ENCODE results near the gene PARG. TPM values are rescaled to one million over a fixed set of nuclear protein-coding genes. Genes with fewer than 3 reads are reported as not detected.
"Not testable (repeated sequence)": the region's sequence is repeated elsewhere in the genome, so short reads cannot be mapped to it uniquely, and the experiment has no call there.

Gene PARG
- 24.2 to 28.3 TPM (median 26.5 TPM) in 3 replicates for total RNA-seq
- long read RNA-seq, partial matches to known transcripts: 0 of 59 reads
- long read RNA-seq, other reads (novel, unspliced or antisense): 59 of 59 reads

DNA sequence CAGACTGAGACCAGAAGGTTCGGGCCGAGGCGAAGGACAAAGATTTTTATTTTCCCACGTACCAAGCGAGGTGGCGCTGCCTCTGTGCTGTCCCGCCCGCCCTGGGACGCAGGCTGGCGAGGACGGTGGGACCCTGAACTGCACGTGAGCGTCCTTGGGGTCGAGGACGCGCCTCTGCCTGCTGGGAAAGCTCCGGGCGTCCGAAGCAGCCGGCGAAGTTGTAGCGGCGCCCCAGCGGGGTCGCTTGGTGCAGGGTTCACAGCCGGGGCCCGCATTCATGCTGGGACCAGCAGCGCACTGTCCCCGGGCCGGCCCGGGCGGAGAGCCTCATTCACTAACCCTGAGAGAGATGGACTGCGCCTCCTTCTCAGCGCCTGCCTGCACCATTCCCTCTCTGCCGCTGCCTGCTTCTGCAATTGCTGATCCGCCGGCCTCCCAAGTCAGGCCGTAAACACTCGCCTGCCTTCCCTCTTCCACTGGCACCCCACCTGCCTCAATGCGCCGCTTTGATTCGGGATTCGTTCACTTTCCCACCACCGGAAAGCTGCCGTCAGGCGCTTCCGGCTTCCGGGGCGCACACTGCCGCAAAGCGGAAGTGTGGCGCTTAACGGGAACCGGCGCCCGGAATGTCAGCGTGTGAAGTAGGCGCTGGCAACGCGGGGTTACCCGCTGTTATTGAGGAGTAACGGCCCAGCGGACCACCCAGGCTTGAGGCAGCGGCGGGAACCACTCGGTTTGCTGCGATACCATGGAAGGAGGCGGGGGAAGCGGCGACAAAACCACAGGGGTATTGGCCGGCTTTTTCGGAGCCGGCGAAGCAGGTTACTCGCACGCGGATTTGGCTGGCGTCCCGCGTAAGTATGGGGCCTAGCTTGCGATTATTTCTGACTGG, at the start of gene PARG, which contains the start of gene TIMM23B:
TSS of gene PARG (minus strand) at position 581 of the 892 bp plus-strand sequence. CDS start at position 279, 302 bp downstream.
TSS of gene TIMM23B (plus strand) at position 607 of the 892 bp plus-strand sequence. CDS start at position 749, 142 bp downstream.
- DNase-seq (ENCODE audit: low spot score): peak; percentile 85
- H3K4me3 Mint-ChIP-seq (ENCODE audit: unreplicated experiment): peak within 1 kb of the TSS; percentile 99
- H3K27me3 Mint-ChIP-seq (ENCODE audit: low read depth); H3K36me3 Mint-ChIP-seq (ENCODE audit: low read depth); H3K9me3 Mint-ChIP-seq (ENCODE audit: low read depth): not testable (repeated sequence)
- TF ChIP-seq, protein P1, sequence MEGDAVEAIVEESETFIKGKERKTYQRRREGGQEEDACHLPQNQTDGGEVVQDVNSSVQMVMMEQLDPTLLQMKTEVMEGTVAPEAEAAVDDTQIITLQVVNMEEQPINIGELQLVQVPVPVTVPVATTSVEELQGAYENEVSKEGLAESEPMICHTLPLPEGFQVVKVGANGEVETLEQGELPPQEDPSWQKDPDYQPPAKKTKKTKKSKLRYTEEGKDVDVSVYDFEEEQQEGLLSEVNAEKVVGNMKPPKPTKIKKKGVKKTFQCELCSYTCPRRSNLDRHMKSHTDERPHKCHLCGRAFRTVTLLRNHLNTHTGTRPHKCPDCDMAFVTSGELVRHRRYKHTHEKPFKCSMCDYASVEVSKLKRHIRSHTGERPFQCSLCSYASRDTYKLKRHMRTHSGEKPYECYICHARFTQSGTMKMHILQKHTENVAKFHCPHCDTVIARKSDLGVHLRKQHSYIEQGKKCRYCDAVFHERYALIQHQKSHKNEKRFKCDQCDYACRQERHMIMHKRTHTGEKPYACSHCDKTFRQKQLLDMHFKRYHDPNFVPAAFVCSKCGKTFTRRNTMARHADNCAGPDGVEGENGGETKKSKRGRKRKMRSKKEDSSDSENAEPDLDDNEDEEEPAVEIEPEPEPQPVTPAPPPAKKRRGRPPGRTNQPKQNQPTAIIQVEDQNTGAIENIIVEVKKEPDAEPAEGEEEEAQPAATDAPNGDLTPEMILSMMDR (IDR thresholded peaks at IDR 0.05): peak; percentile 54
- H3K4me1 Mint-ChIP-seq (ENCODE audit: low read depth): peaks cover 34% of the 10 kb centered on the region
- peak within 1 kb of the TSS; percentile 98 for H3K27ac Mint-ChIP-seq (ENCODE audit: unreplicated experiment)

DNA sequence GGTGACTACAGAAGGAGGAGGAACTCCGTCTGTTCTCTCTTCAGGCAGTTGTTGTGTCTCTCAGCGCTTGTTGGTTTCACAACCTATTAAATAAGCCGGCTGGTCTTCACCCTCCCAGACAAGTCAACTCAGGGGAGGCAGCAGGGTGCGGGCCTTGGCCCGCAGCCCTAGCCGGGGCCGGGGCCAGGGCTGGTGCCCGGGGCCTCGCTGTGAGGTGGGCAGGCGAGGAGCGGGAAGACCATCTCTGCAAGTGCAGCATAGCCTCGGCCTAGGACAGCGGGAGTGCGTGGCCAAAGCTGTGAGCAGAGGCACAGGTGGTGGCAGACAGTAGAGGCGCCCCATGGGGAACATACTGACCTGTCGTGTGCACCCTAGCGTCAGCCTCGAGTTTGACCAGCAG, 46.5 kb upstream of the PARG start, which contains the start of gene AGAP6:
TSS of gene AGAP6 (plus strand) at position 31 of the 400 bp plus-strand sequence. CDS start at position 341, 310 bp downstream.
- not testable (repeated sequence) for H3K4me1 Mint-ChIP-seq (ENCODE audit: low read depth); H3K27me3 Mint-ChIP-seq (ENCODE audit: low read depth)

DNA sequence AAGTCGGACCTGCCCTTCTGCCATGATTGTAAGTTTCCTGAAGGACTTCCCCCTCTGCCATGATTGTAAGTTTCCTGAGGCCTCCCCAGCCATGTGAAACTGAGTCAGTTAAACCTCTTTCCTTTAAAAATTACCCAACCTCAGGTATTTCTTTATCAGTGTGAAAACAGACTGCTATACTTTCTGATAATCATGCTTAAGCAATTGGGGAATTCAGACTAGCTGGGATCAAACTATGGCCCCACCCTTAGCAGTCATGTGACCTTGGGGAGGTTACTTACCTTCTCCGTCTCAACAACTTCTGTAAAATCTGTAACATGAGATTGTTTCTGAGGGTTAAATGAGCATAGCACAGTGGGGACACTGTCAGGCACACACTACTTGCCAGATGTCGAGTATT, 45.4 kb upstream of the PARG start:
- H3K36me3 Mint-ChIP-seq (ENCODE audit: low read depth); H3K27ac Mint-ChIP-seq (ENCODE audit: unreplicated experiment); H3K4me1 Mint-ChIP-seq (ENCODE audit: low read depth); H3K4me3 Mint-ChIP-seq (ENCODE audit: unreplicated experiment); H3K9me3 Mint-ChIP-seq (ENCODE audit: low read depth); H3K27me3 Mint-ChIP-seq (ENCODE audit: low read depth); DNase-seq (ENCODE audit: low spot score): not testable (repeated sequence)

More for the DNA sequence above, 46.5 kb upstream of the PARG start, which contains the start of gene AGAP6:
- H3K9me3 Mint-ChIP-seq (ENCODE audit: low read depth); H3K4me3 Mint-ChIP-seq (ENCODE audit: unreplicated experiment); H3K36me3 Mint-ChIP-seq (ENCODE audit: low read depth); H3K27ac Mint-ChIP-seq (ENCODE audit: unreplicated experiment); DNase-seq (ENCODE audit: low spot score): not testable (repeated sequence)

DNA sequence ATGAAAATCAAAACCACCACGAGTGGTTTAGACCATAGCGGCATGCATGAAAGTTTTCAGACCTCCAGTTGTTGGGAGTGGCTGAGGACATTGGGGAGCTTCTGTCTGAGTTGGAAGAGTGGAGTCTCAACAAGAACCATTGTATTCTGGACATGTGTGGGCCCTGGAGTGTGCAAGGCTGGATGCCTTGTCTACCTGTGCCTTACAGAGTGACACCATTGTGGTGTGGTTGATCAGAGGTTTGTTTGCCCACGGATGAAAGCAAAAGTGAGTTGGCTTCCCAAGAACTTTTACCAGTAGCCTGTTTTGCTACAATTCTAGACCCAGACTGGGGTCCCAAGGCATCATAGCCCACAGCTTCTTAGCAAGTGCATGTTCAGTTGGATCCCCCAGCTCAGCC, 35.9 kb upstream of the PARG start:
- H3K36me3 Mint-ChIP-seq (ENCODE audit: low read depth); H3K27ac Mint-ChIP-seq (ENCODE audit: unreplicated experiment); H3K4me1 Mint-ChIP-seq (ENCODE audit: low read depth); H3K9me3 Mint-ChIP-seq (ENCODE audit: low read depth); H3K4me3 Mint-ChIP-seq (ENCODE audit: unreplicated experiment); H3K27me3 Mint-ChIP-seq (ENCODE audit: low read depth); DNase-seq (ENCODE audit: low spot score): not testable (repeated sequence)

DNA sequence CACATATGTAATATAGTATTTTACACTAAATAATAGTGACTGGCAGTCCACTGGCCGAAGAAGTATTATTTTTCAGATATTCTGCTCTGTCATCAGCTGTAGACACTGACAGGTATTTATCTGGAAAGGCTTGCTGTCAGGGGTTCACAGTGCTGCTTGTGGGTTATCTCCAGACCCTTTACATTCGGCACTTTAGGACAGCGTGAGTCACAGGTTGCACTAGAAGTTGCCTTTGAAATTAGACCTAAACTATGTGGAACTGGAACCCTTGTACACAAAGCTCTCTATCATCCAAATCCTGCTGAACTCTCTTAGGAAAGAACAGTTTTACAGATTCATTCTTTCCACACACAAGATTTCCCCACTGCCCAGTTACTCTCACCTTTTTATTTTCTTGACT, 30.3 kb upstream of the PARG start:
- H3K27ac Mint-ChIP-seq (ENCODE audit: unreplicated experiment); H3K4me1 Mint-ChIP-seq (ENCODE audit: low read depth): not testable (repeated sequence)

DNA sequence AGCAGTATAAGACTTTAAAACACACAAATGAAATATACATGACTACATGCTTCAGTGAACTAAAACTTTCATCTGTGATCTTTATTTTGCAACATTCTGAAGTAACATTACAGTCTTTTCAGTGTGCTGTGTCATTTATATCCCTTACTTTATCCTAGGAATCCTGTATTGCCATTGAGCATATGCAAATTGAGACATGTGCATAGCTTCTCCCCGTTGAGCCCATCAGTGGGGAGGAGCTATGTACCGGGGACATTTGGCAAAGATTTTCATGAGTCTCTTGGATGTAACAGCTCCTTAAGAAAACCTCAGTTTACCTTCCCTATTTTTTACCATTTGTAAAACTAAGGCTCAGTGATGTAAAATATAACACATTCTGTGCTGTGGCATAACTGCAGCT, 29.6 kb upstream of the PARG start:
- not testable (repeated sequence) for H3K27me3 Mint-ChIP-seq (ENCODE audit: low read depth); H3K9me3 Mint-ChIP-seq (ENCODE audit: low read depth); H3K4me1 Mint-ChIP-seq (ENCODE audit: low read depth); H3K27ac Mint-ChIP-seq (ENCODE audit: unreplicated experiment); DNase-seq (ENCODE audit: low spot score); H3K36me3 Mint-ChIP-seq (ENCODE audit: low read depth); H3K4me3 Mint-ChIP-seq (ENCODE audit: unreplicated experiment)

More for the DNA sequence above, 30.3 kb upstream of the PARG start:
- DNase-seq (ENCODE audit: low spot score); H3K9me3 Mint-ChIP-seq (ENCODE audit: low read depth); H3K4me3 Mint-ChIP-seq (ENCODE audit: unreplicated experiment); H3K36me3 Mint-ChIP-seq (ENCODE audit: low read depth); H3K27me3 Mint-ChIP-seq (ENCODE audit: low read depth): not testable (repeated sequence)

DNA sequence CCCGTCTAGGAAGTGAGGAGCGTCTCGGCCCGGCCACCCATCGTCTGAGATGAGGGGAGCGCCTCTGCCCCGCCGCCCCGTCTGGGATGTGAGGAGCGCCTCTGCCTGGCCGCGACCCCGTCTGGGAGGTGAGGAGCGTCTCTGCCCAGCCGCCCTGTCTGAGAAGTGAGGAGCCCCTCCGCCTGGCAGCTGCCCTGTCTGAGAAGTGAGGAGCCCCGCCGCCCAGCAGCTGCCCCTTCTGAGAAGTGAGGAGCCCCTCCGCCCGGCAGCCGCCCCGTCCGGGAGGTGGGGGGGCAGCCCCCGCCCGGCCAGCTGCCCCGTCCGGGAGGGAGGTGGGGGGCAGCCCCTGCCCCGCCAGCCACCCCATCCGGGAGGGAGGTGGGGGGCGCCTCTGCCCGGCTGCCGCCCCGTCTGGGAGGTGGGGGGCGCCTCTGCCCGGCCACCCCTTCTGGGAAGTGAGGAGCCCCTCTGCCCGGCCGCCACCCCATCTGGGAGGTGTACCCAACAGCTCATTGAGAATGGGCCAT, 28.6 kb upstream of the PARG start:
- H3K9me3 Mint-ChIP-seq (ENCODE audit: low read depth): not testable (repeated sequence)

DNA sequence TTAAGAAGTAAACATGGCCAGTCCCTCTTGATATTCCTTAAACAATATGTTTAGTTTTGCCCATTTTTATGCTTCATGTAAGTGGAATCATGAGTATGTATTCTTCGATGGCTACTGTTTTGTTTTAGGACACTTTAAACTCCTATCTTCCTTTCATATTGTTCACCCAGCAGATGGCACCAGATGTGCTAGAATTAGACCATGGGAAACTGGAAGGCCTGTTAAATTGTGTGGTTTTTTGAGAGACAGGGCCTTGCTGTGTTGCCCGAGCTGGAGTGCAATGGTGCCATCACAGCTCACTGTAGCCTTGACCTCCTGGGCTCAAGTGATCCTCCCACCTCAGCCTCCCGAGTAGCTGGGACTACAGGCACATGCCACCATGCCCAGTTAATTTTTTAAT, 11.3 kb upstream of the PARG start:
- not testable (repeated sequence) for DNase-seq (ENCODE audit: low spot score)
- H3K36me3 Mint-ChIP-seq (ENCODE audit: low read depth): peaks cover 12% of the 10 kb centered on the region

More for the DNA sequence above, 28.6 kb upstream of the PARG start:
- DNase-seq (ENCODE audit: low spot score); H3K4me3 Mint-ChIP-seq (ENCODE audit: unreplicated experiment); H3K36me3 Mint-ChIP-seq (ENCODE audit: low read depth); H3K4me1 Mint-ChIP-seq (ENCODE audit: low read depth); H3K27me3 Mint-ChIP-seq (ENCODE audit: low read depth); H3K27ac Mint-ChIP-seq (ENCODE audit: unreplicated experiment): not testable (repeated sequence)

DNA sequence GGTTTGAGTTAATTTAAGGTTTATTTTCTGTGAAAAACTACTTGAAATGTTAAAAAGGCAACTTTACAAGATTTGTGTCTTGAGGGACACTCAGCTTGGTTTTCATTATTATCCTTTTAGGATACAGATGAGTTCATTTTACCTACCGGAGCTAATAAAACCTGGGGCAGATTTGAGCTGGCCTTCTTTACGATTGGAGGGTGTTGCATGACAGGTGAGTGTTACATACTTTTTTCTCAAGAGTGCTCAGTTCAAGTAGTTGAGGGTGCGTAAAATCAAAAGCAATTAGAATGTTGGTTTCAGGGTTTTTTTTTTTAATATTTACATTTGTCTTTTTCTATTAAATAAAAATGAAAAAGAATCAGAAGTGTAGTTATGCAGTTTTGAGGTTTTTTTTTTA, 10.2 kb upstream of the PARG start:
- not testable (repeated sequence) for H3K27me3 Mint-ChIP-seq (ENCODE audit: low read depth); H3K9me3 Mint-ChIP-seq (ENCODE audit: low read depth); DNase-seq (ENCODE audit: low spot score); H3K4me3 Mint-ChIP-seq (ENCODE audit: unreplicated experiment); H3K4me1 Mint-ChIP-seq (ENCODE audit: low read depth)
- H3K27ac Mint-ChIP-seq (ENCODE audit: unreplicated experiment): peak overlapping the region; percentile 32
- peaks cover 11% of the 10 kb centered on the region for H3K36me3 Mint-ChIP-seq (ENCODE audit: low read depth)

More for the DNA sequence above, 11.3 kb upstream of the PARG start:
- H3K4me3 Mint-ChIP-seq (ENCODE audit: unreplicated experiment); H3K4me1 Mint-ChIP-seq (ENCODE audit: low read depth); H3K9me3 Mint-ChIP-seq (ENCODE audit: low read depth); H3K27me3 Mint-ChIP-seq (ENCODE audit: low read depth); H3K27ac Mint-ChIP-seq (ENCODE audit: unreplicated experiment): not testable (repeated sequence)
- TF ChIP-seq, protein P1 (IDR thresholded peaks at IDR 0.05): peak; percentile 41

DNA sequence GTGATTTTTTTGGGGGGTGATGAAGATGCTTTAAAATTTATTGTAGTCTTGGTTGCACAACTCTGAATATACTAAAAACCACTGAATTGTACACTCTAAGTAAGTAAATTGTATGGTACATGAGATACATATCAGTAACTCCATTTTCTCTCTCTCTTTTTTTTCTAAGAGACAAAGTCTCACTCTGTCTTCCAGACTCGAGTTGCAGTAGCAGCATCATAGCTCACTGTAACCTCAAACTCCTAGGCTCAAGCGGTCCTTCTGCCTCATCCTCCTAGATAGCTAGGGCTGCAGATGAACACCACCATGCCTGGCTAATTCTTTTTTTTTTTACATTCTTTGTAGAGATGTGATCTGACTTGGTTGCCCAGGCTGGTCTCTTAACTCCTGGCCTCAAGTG, 6.9 kb upstream of the PARG start:
- H3K9me3 Mint-ChIP-seq (ENCODE audit: low read depth); H3K36me3 Mint-ChIP-seq (ENCODE audit: low read depth); H3K27ac Mint-ChIP-seq (ENCODE audit: unreplicated experiment); H3K4me1 Mint-ChIP-seq (ENCODE audit: low read depth); DNase-seq (ENCODE audit: low spot score); H3K27me3 Mint-ChIP-seq (ENCODE audit: low read depth); H3K4me3 Mint-ChIP-seq (ENCODE audit: unreplicated experiment): not testable (repeated sequence)

Measured in chondrocyte (in vitro differentiated cells).